Measurements from ENCODE around the gene DLG5. TPM values are rescaled to one million over a fixed set of nuclear protein-coding genes. Genes with fewer than 3 reads are reported as not detected.

DLG5 gene
- total RNA-seq, 1 donor from 2014 or later: 58.4 TPM

DNA sequence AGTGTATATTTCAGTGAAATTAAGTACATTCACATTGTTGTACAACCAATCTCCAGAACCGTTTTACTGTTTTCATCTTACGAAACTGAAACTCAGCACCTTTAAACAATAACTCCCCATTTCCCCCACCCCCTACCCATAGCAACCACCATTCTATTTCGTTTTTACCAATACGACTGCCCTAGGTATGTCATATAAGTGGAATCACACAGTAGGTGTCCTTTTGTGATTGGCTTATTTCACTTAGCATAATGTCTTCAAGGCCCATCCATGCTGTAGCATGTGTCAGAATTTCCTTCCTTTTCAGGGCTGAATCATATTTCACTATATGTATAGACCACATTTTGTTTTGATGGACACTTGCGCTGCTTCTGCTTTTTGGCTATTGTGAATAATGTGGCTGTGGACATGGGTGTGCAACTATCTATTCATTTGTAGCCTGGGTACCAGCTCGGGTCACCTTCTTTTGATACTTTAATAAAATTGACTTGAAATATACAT, 34.3 kb upstream of the DLG5 start:
- no peaks in the 10 kb centered on the region for H3K27me3 ChIP-seq (ENCODE audit: insufficient read depth, low read length)
- no peaks in the 10 kb centered on the region for H3K36me3 ChIP-seq (ENCODE audit: insufficient read depth, low read length)
- no peak overlapping the region for H3K9ac ChIP-seq (ENCODE audit: low read length)
- Mint-ChIP-seq H3K27ac (ENCODE audit: unreplicated experiment) (no peak overlapping the region), H3K27me3 (ENCODE audit: low read depth, unreplicated experiment) (no peaks in the 10 kb centered on the region), H3K9me3 (ENCODE audit: unreplicated experiment) (peaks cover 17% of the 10 kb centered on the region), H3K4me3 (ENCODE audit: unreplicated experiment) (no peak overlapping the region), H3K4me1 (ENCODE audit: low read depth, unreplicated experiment) (peaks cover 5% of the 10 kb centered on the region), H3K36me3 (ENCODE audit: low read depth, unreplicated experiment) (peaks cover 2% of the 10 kb centered on the region)
- peaks cover 5% of the 10 kb centered on the region for H3K4me1 ChIP-seq (ENCODE audit: insufficient read depth, low read length)
- H4K20me1 ChIP-seq (ENCODE audit: insufficient read depth, low read length): no peaks in the 10 kb centered on the region
- no peak overlapping the region for H2AFZ ChIP-seq (ENCODE audit: low read depth, low read length)
- DNase-seq (ENCODE audit: low read depth): no peak
- H3K79me2 ChIP-seq (ENCODE audit: insufficient read depth, low read length): no peaks in the 10 kb centered on the region
- H3K27ac ChIP-seq (ENCODE audit: low read depth, low read length): no peak overlapping the region
- no peak overlapping the region for H3K4me3 ChIP-seq (ENCODE audit: insufficient read depth, low read depth, low read length)
- H3K9me3 ChIP-seq (ENCODE audit: insufficient read depth, low read depth, low read length): peaks cover 6% of the 10 kb centered on the region
- FAIRE-seq: no peak
- TF ChIP-seq CTCF (IDR thresholded peaks at IDR 0.05; ENCODE audit: insufficient read depth, low read depth, low read length): no peak
- no peak for TF ChIP-seq EZH2 (IDR thresholded peaks at IDR 0.05; ENCODE audit: insufficient read depth, low read length)
- H3K4me2 ChIP-seq (ENCODE audit: low read length): no peak overlapping the region

DNA sequence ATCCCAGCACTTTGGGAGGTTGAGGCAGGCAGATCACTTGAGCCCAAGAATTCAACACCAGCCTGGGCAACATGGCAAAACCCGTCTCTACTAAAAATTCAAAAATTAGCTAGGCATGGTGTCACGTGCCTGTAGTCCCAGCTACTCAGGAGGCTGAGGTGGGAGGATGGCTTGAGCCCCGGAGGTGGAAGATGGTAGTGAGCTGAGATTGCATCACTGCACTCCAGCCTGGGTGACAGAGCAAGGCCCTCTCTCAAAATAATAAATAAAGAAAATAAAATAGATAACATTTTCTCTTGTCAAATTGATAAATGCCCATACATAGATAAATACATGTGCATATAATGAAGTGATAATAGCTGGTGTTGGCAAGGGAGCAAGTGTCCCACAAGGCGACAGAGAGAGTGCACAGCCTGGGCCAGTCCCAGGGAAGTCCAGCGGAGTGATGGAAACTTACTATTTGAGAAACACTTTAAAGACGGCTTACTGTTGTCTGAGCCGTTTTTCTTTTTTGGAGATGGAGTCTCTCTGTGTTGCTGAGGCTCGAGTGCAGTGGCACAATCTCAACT, 33.4 kb upstream of the DLG5 start:
- no peak overlapping the region for H2AFZ ChIP-seq (ENCODE audit: low read depth, low read length)
- no peak overlapping the region for H3K27ac Mint-ChIP-seq (ENCODE audit: unreplicated experiment)
- H3K27me3 ChIP-seq (ENCODE audit: insufficient read depth, low read length): no peaks in the 10 kb centered on the region
- H3K9ac ChIP-seq (ENCODE audit: low read length): no peak overlapping the region
- no peaks in the 10 kb centered on the region for H3K36me3 ChIP-seq (ENCODE audit: insufficient read depth, low read length)
- peaks cover 16% of the 10 kb centered on the region for H3K9me3 Mint-ChIP-seq (ENCODE audit: unreplicated experiment)
- no peak overlapping the region for H3K4me2 ChIP-seq (ENCODE audit: low read length)
- no peak overlapping the region for H3K27ac ChIP-seq (ENCODE audit: low read depth, low read length)
- H3K4me1 ChIP-seq (ENCODE audit: insufficient read depth, low read length): peaks cover 3% of the 10 kb centered on the region
- H3K27me3 Mint-ChIP-seq (ENCODE audit: low read depth, unreplicated experiment): no peaks in the 10 kb centered on the region
- peaks cover 6% of the 10 kb centered on the region for H3K9me3 ChIP-seq (ENCODE audit: insufficient read depth, low read depth, low read length)
- TF ChIP-seq CTCF (IDR thresholded peaks at IDR 0.05; ENCODE audit: insufficient read depth, low read depth, low read length) (no peak), EZH2 (IDR thresholded peaks at IDR 0.05; ENCODE audit: insufficient read depth, low read length) (no peak)
- FAIRE-seq (no peak), DNase-seq (ENCODE audit: low read depth) (no peak)
- peaks cover 2% of the 10 kb centered on the region for H3K36me3 Mint-ChIP-seq (ENCODE audit: low read depth, unreplicated experiment)
- peaks cover 1% of the 10 kb centered on the region for H3K4me1 Mint-ChIP-seq (ENCODE audit: low read depth, unreplicated experiment)
- no peaks in the 10 kb centered on the region for H3K79me2 ChIP-seq (ENCODE audit: insufficient read depth, low read length)
- H3K4me3 ChIP-seq (ENCODE audit: insufficient read depth, low read depth, low read length): no peak overlapping the region
- H4K20me1 ChIP-seq (ENCODE audit: insufficient read depth, low read length): no peaks in the 10 kb centered on the region
- H3K4me3 Mint-ChIP-seq (ENCODE audit: unreplicated experiment): no peak overlapping the region

GRCh38 chr10:77959384-77959783, 32.8 kb upstream of the DLG5 start:
- H3K27me3 Mint-ChIP-seq (ENCODE audit: low read depth, unreplicated experiment): no peaks in the 10 kb centered on the region
- Histone ChIP-seq H3K9me3 (ENCODE audit: insufficient read depth, low read depth, low read length) (peaks cover 6% of the 10 kb centered on the region), H4K20me1 (ENCODE audit: insufficient read depth, low read length) (no peaks in the 10 kb centered on the region), H3K27me3 (ENCODE audit: insufficient read depth, low read length) (no peaks in the 10 kb centered on the region), H3K4me2 (ENCODE audit: low read length) (no peak overlapping the region), H3K79me2 (ENCODE audit: insufficient read depth, low read length) (no peaks in the 10 kb centered on the region), H3K27ac (ENCODE audit: low read depth, low read length) (no peak overlapping the region), H3K36me3 (ENCODE audit: insufficient read depth, low read length) (no peaks in the 10 kb centered on the region), H2AFZ (ENCODE audit: low read depth, low read length) (no peak overlapping the region), H3K4me1 (ENCODE audit: insufficient read depth, low read length) (no peaks in the 10 kb centered on the region), H3K4me3 (ENCODE audit: insufficient read depth, low read depth, low read length) (no peak overlapping the region), H3K9ac (ENCODE audit: low read length) (no peak overlapping the region)
- peaks cover 12% of the 10 kb centered on the region for H3K9me3 Mint-ChIP-seq (ENCODE audit: unreplicated experiment)
- FAIRE-seq (no peak), DNase-seq (ENCODE audit: low read depth) (peak; percentile 38)
- H3K4me1 Mint-ChIP-seq (ENCODE audit: low read depth, unreplicated experiment): no peaks in the 10 kb centered on the region
- H3K36me3 Mint-ChIP-seq (ENCODE audit: low read depth, unreplicated experiment): peaks cover 2% of the 10 kb centered on the region
- no peak overlapping the region for H3K27ac Mint-ChIP-seq (ENCODE audit: unreplicated experiment)
- H3K4me3 Mint-ChIP-seq (ENCODE audit: unreplicated experiment): no peak overlapping the region
- TF ChIP-seq EZH2 (IDR thresholded peaks at IDR 0.05; ENCODE audit: insufficient read depth, low read length): no peak
- no peak for TF ChIP-seq CTCF (IDR thresholded peaks at IDR 0.05; ENCODE audit: insufficient read depth, low read depth, low read length)

All from astrocyte (in vitro differentiated cells and primary cell).